KMS-11 (cell line): Measurements from ENCODE around the gene PDXK.

Experiments
- H2AFZ ChIP-seq: fragments of 200-600 bp; sonication (generic); 2 replicates; pipeline ENCODE4 v1.6.1; 2016; ENCODE audit warnings: antibody characterized with exemption, mixed run types, low read depth
- H3K27ac ChIP-seq: fragments of 200-600 bp; sonication (generic); 2 replicates; pipeline ENCODE4 v1.6.1; 2016; ENCODE audit warnings: mild to moderate bottlenecking, mixed run types
- H3K27me3 ChIP-seq: fragments of 200-600 bp; sonication (generic); 2 replicates; pipeline ENCODE4 v1.6.1; 2017; ENCODE audit warnings: mild to moderate bottlenecking, low read depth, mixed run types, moderate library complexity; ENCODE audit not compliant: insufficient read depth
- H3K36me3 ChIP-seq: fragments of 200-600 bp; sonication (generic); 2 replicates; pipeline ENCODE4 v1.6.1; 2017; ENCODE audit warnings: mild to moderate bottlenecking, mixed run types; ENCODE audit not compliant: insufficient read depth
- H3K4me1 ChIP-seq: fragments of 200-600 bp; sonication (generic); 2 replicates; pipeline ENCODE4 v1.6.1; 2016; ENCODE audit warnings: mild to moderate bottlenecking, low read depth, mixed run types; ENCODE audit not compliant: poor library complexity, severe bottlenecking
- H3K4me2 ChIP-seq: fragments of 200-600 bp; sonication (generic); 2 replicates; pipeline ENCODE4 v1.7.0; 2016; ENCODE audit warnings: mild to moderate bottlenecking, mixed run types
- H3K4me3 ChIP-seq: fragments of 200-600 bp; sonication (generic); IDR thresholded peaks from 2 replicates; pipeline ENCODE4 v1.6.1; 2017; ENCODE audit warnings: low read depth, low read length, mixed read lengths; ENCODE audit not compliant: insufficient read depth
- H3K79me2 ChIP-seq: fragments of 200-600 bp; sonication (generic); 2 replicates; pipeline ENCODE4 v1.6.1; 2016; ENCODE audit warnings: low read depth, mixed run types; ENCODE audit not compliant: insufficient read depth
- H3K9ac ChIP-seq: fragments of 200-600 bp; sonication (generic); 2 replicates; pipeline ENCODE4 v1.6.1; 2016; ENCODE audit warnings: mild to moderate bottlenecking, mixed run types
- H4K20me1 ChIP-seq: fragments of 200-600 bp; sonication (generic); 2 replicates; pipeline ENCODE4 v1.6.1; 2016; ENCODE audit warnings: mild to moderate bottlenecking, mixed run types; ENCODE audit not compliant: insufficient read depth
- CTCF ChIP-seq: fragments of 200-600 bp; sonication (generic); conservative IDR thresholded peaks from 2 replicates; pipeline ENCODE4 v1.6.1; 2017; ENCODE audit warnings: low read depth, mild to moderate bottlenecking, antibody characterized with exemption, low read length, moderate library complexity, mixed read lengths

Gene PDXK

GRCh38 chr21:43728467-43729390 is 9.8 kb downstream of the PDXK start:
- TF ChIP-seq CTCF, result no peak
- H3K4me3 ChIP-seq, result no peak overlapping the region

GRCh38 chr21:43731476-43731875 is 12.5 kb downstream of the PDXK start:
- H3K36me3 ChIP-seq, result no peaks in the 10 kb centered on the region
- peaks cover 43% of the 10 kb centered on the region for H3K79me2 ChIP-seq
- no peak overlapping the region for H3K4me3 ChIP-seq
- no peaks in the 10 kb centered on the region for H4K20me1 ChIP-seq
- H3K4me1 ChIP-seq, result no peaks in the 10 kb centered on the region
- TF ChIP-seq CTCF, result no peak
- no peak overlapping the region for H2AFZ ChIP-seq
- H3K27me3 ChIP-seq, result no peaks in the 10 kb centered on the region
- no peak overlapping the region for H3K9ac ChIP-seq
- no peak overlapping the region for H3K4me2 ChIP-seq
- H3K27ac ChIP-seq, result no peak overlapping the region

More at GRCh38 chr21:43728467-43729390, 9.8 kb downstream of the PDXK start:
- no peak overlapping the region for H3K4me2 ChIP-seq
- no peak overlapping the region for H3K27ac ChIP-seq
- no peaks in the 10 kb centered on the region for H3K27me3 ChIP-seq
- H3K9ac ChIP-seq, result no peak overlapping the region
- no peaks in the 10 kb centered on the region for H3K4me1 ChIP-seq
- no peaks in the 10 kb centered on the region for H4K20me1 ChIP-seq
- no peaks in the 10 kb centered on the region for H3K36me3 ChIP-seq
- no peak overlapping the region for H2AFZ ChIP-seq
- H3K79me2 ChIP-seq, result peaks cover 50% of the 10 kb centered on the region

DNA sequence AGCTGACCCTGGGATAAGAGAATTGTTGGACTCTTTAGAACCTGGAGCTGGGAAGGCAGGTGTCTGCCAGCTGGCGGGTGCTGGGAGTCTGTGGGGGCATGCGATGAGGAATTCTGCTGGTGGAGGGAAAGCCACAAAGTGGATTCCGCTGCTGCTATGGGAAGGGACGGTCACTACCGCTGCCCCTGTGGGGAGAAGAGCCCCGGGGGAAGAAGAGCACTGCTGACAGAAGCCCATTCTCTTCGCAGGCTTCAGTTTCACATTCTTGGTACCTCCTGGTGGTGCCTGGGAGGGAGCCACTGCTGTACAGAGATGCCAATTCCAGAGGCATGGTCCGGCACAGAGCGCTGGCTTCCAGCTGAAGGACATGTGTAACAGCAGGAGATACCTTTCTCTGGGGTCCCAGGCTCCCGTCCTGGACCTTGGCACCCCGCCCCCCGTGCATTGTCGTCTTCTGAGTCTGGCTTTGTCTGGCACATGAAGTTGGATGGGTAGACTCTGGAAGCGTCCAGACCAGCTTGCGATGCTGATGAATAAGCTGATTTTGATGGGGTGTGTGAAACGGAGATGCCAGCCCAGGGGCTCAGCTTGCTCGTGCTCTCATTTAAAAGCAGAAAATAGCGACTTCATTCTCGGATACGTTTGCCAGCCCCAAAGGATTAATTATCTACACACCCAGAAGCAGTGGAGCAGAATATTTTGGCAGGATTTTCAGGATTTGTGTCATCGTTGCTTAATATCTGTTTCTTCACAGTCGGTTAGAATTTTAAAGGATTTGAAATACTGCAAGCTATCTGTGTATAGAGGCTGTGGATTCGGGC is 13.2 kb downstream of the PDXK start:
- no peak for TF ChIP-seq CTCF
- Histone ChIP-seq H3K4me1 (no peaks in the 10 kb centered on the region), H3K27me3 (no peaks in the 10 kb centered on the region), H3K4me3 (no peak overlapping the region), H3K4me2 (no peak overlapping the region), H3K27ac (no peak overlapping the region), H3K36me3 (no peaks in the 10 kb centered on the region), H3K9ac (no peak overlapping the region), H3K79me2 (peaks cover 37% of the 10 kb centered on the region), H2AFZ (no peak overlapping the region), H4K20me1 (no peaks in the 10 kb centered on the region)

- Histone ChIP-seq H3K36me3 (no peaks in the 10 kb centered on the region), H3K4me1 (no peaks in the 10 kb centered on the region), H3K9ac (no peak overlapping the region), H3K27me3 (no peaks in the 10 kb centered on the region), H3K27ac (no peak overlapping the region), H3K79me2 (peaks cover 27% of the 10 kb centered on the region; the same call in 1 of the 2 replicates), H2AFZ (no peak overlapping the region), H3K4me2 (no peak overlapping the region), H3K4me3 (no peak overlapping the region), H4K20me1 (no peaks in the 10 kb centered on the region)
- no peak for TF ChIP-seq CTCF
Measured at GRCh38 chr21:43733060-43733459, 14.1 kb downstream of the PDXK start.
